HepG2 (cell line): Measurements from ENCODE around the gene DENND4C. TPM values are rescaled to one million over a fixed set of nuclear protein-coding genes. Genes with fewer than 3 reads are reported as not detected.
A peak's percentile ranks its signal among the peaks of the same experiment; 100 is the strongest.

ENCODE experiments used
- CBFB ChIP-seq: sonication (generic); formaldehyde crosslinking; IDR thresholded peaks from 2 replicates; pipeline ENCODE4 v1.4.0; 2020; ENCODE audit warnings: missing genetic modification reagents
- ELF1 ChIP-seq: sonication (generic); formaldehyde crosslinking; IDR thresholded peaks from 2 replicates; pipeline ENCODE4 v1.4.0; 2020; ENCODE audit warnings: missing genetic modification reagents
- FIP1L1 ChIP-seq: fragments of 200-400 bp; formaldehyde crosslinking; IDR thresholded peaks from 2 replicates; pipeline ENCODE4 v1.6.1; 2018; ENCODE audit warnings: low read depth, mild to moderate bottlenecking, low read length, moderate library complexity, borderline replicate concordance; ENCODE audit not compliant: insufficient read depth
- FOXJ3 ChIP-seq: sonication (generic); formaldehyde crosslinking; IDR thresholded peaks from 2 replicates; pipeline ENCODE4 v1.4.0; 2020; ENCODE audit warnings: missing genetic modification reagents, mild to moderate bottlenecking, borderline replicate concordance
- FOXK2 ChIP-seq: fragments of 450-650 bp; IDR thresholded peaks from 2 replicates; pipeline ENCODE4 v1.6.1; 2016
- GATAD2A ChIP-seq: IDR thresholded peaks from 2 replicates; pipeline ENCODE4 v1.6.1; 2016
- KAT7 ChIP-seq: IDR thresholded peaks from 2 replicates; pipeline ENCODE4 v1.6.1; 2018; ENCODE audit warnings: borderline replicate concordance, missing compliant biosample characterization
- MIXL1 ChIP-seq: IDR thresholded peaks from 2 replicates; pipeline ENCODE4 v1.6.1; 2016
- NCOA5 ChIP-seq: sonication (generic); formaldehyde crosslinking; IDR thresholded peaks from 2 replicates; pipeline ENCODE4 v1.4.0; 2020; ENCODE audit warnings: missing genetic modification reagents
- NR2F1 ChIP-seq, 2 experiments: fragments of 450-650 bp in 1 of 2; formaldehyde crosslinking in 1 of 2; IDR thresholded peaks; 2 replicates each; pipeline versions ENCODE4 v1.5.0 to v1.6.1; 2016 to 2020; ENCODE audit warnings: mild to moderate bottlenecking in 1 of 2, missing compliant biosample characterization in 1 of 2, missing genetic modification reagents in 1 of 2, moderate library complexity in 1 of 2
- PHF20 ChIP-seq: sonication (generic); formaldehyde crosslinking; IDR thresholded peaks from 2 replicates; pipeline ENCODE4 v1.5.0; 2020; ENCODE audit warnings: mild to moderate bottlenecking, missing genetic modification reagents
- RAD21 ChIP-seq: fragments of 450-650 bp; formaldehyde crosslinking; IDR thresholded peaks from 2 replicates; pipeline ENCODE4 v1.5.0; 2020; ENCODE audit warnings: mild to moderate bottlenecking
- SAP130 ChIP-seq: IDR thresholded peaks from 2 replicates; pipeline ENCODE4 v1.6.1; 2016; ENCODE audit warnings: low read depth
- SMAD3 ChIP-seq: sonication (generic); formaldehyde crosslinking; IDR thresholded peaks from 2 replicates; pipeline ENCODE4 v1.4.0; 2020; ENCODE audit warnings: missing genetic modification reagents
- ZNF264 ChIP-seq: sonication (generic); formaldehyde crosslinking; IDR thresholded peaks from 2 replicates; pipeline ENCODE4 v1.4.0; 2020; ENCODE audit warnings: missing genetic modification reagents
- ZNF326 ChIP-seq: sonication (generic); formaldehyde crosslinking; IDR thresholded peaks from 2 replicates; pipeline ENCODE4 v1.4.0; 2020; ENCODE audit warnings: missing genetic modification reagents, borderline replicate concordance
- ZNF446 ChIP-seq: sonication (generic); formaldehyde crosslinking; IDR thresholded peaks from 2 replicates; pipeline ENCODE4 v1.5.0; 2020; ENCODE audit warnings: mild to moderate bottlenecking, missing genetic modification reagents
- ZNF484 ChIP-seq: sonication (generic); formaldehyde crosslinking; IDR thresholded peaks from 2 replicates; pipeline ENCODE4 v1.5.1; 2020; ENCODE audit warnings: mild to moderate bottlenecking, low read depth, missing genetic modification reagents, borderline replicate concordance
- ZNF562 ChIP-seq: sonication (generic); formaldehyde crosslinking; IDR thresholded peaks from 2 replicates; pipeline ENCODE4 v1.8.0; 2022; ENCODE audit warnings: missing genetic modification reagents, borderline replicate concordance
- ZNF709 ChIP-seq: sonication (generic); formaldehyde crosslinking; IDR thresholded peaks from 2 replicates; pipeline ENCODE4 v1.5.0; 2020; ENCODE audit warnings: mild to moderate bottlenecking, missing genetic modification reagents
- ZNF761 ChIP-seq: sonication (generic); formaldehyde crosslinking; conservative IDR thresholded peaks from 2 replicates; pipeline ENCODE4 v1.4.0; 2020; ENCODE audit warnings: mild to moderate bottlenecking, missing genetic modification reagents
- ZSCAN25 ChIP-seq: sonication (generic); formaldehyde crosslinking; IDR thresholded peaks from 2 replicates; pipeline ENCODE4 v1.8.0; 2022; ENCODE audit warnings: mild to moderate bottlenecking, missing genetic modification reagents
- polyA plus RNA-seq, 8 experiments: library from polyadenylated mRNA; depleted of rRNA in 3 of 8; stranded (reverse) in 7 of 8; unstranded in 1 of 8; fragments of >200 nt; fragmentation: Illumina TruSeq in 4 of 8; extraction: Trizol in 4 of 8; gene quantifications; 2 replicates each; pipeline versions ENCODE4 v1.2.1 to v1.2.3, GENCODE V29; 2011 to 2016; ENCODE audit warnings: low read depth in 4 of 8, missing spikeins in 1 of 8, mixed read lengths in 1 of 8; ENCODE audit not compliant: insufficient read depth in 1 of 8
- total RNA-seq, 5 experiments: library from RNA; depleted of rRNA; stranded (reverse); fragments of >200 nt; fragmentation: Illumina TruSeq; extraction: Trizol; gene quantifications; 2 replicates each; pipeline ENCODE4 v1.2.3, GENCODE V29; 2016; ENCODE audit warnings: low read depth in 1 of 5
- TF ChIP-seq, protein P1 (sequence below): sonication (generic); formaldehyde crosslinking; IDR thresholded peaks from 2 replicates; pipeline ENCODE4 v1.4.0; 2020; ENCODE audit warnings: missing genetic modification reagents
- TF ChIP-seq, protein P2 (sequence below): sonication (generic); formaldehyde crosslinking; IDR thresholded peaks from 2 replicates; pipeline ENCODE4 v1.4.0; 2020; ENCODE audit warnings: missing genetic modification reagents
- TF ChIP-seq, protein P3 (sequence below): sonication (generic); formaldehyde crosslinking; IDR thresholded peaks from 2 replicates; pipeline ENCODE4 v1.4.0; 2020; ENCODE audit warnings: missing genetic modification reagents, borderline replicate concordance
- TF ChIP-seq, protein P4 (sequence below): fragments of 450-650 bp; IDR thresholded peaks from 2 replicates; pipeline ENCODE4 v1.6.1; 2017

The DENND4C gene
- total and polyA plus RNA-seq, 2 of the 13 experiments (the other 11 are each of a cell fraction or from before 2014, with no cell fraction given), result 19.1 to 27.2 TPM

DNA sequence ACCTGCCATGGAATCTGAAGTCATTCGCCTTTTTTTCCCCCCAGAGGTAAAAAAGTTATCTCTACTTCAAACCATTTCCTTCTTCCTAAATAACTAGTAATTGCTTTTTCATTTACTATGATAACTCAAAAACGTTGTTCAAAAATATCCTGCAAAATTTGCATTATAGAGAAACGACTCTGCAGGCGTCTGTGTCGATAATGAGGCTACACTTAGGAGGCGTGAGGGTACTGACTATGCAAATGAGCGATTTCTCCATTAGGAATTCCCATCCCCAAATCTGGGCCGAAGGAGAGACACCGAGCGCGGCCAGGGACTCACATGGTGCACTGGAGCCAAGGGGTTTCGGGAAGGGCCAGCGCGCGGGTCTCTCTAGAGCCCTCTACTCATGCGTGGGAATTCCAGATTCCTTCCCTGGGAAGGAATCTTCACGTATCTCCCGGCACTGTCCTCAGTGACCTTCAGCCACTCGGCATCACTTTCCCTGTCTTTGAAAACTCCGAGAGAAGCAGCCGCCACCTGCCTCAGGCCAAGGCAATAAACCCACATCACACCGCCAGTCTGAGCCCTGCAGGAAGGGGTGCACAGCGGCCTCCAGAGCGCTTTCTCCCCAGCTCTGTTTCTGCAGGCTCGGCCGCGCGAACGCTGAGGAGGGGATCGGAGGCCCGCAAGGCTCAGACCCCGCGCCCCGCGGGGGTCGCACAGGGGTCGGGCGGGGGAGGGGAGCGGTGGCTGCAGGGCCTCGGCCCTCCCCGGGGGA lies 718 bp upstream of the DENND4C start (continued):
- TF ChIP-seq ZSCAN25, result peak; percentile 60
- no peak for TF ChIP-seq ELF1
- no peak for TF ChIP-seq ZNF446 (CRISPR knock-in tag)
- TF ChIP-seq NCOA5, result no peak
- TF ChIP-seq ZNF326 (CRISPR knock-in tag), result no peak
- TF ChIP-seq, protein P1, sequence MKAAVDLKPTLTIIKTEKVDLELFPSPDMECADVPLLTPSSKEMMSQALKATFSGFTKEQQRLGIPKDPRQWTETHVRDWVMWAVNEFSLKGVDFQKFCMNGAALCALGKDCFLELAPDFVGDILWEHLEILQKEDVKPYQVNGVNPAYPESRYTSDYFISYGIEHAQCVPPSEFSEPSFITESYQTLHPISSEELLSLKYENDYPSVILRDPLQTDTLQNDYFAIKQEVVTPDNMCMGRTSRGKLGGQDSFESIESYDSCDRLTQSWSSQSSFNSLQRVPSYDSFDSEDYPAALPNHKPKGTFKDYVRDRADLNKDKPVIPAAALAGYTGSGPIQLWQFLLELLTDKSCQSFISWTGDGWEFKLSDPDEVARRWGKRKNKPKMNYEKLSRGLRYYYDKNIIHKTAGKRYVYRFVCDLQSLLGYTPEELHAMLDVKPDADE (CRISPR knock-in tag), result no peak
- TF ChIP-seq ZNF264 (CRISPR knock-in tag), result no peak
- TF ChIP-seq SMAD3, result peak; percentile 58; the same call in 1 of the 2 replicates
- TF ChIP-seq NR2F1 (CRISPR knock-in tag; IDR thresholded peaks at IDR 0.05), result peak; percentile 36 to 43; a peak in 1 of 4 replicates
- TF ChIP-seq FOXJ3 (CRISPR knock-in tag), result no peak; the same call in 1 of the 2 replicates
- no peak for TF ChIP-seq FOXK2
- TF ChIP-seq GATAD2A (CRISPR knock-in tag), result peak; percentile 20; the same call in 1 of the 2 replicates
- TF ChIP-seq ZNF761 (CRISPR knock-in tag), result no peak
- TF ChIP-seq FIP1L1, result no peak
- TF ChIP-seq MIXL1 (CRISPR knock-in tag), result no peak
- no peak for TF ChIP-seq ZNF709 (CRISPR knock-in tag)
- TF ChIP-seq ZNF484 (CRISPR knock-in tag), result no peak
- TF ChIP-seq ZNF562 (CRISPR knock-in tag), result no peak
- TF ChIP-seq, protein P2, sequence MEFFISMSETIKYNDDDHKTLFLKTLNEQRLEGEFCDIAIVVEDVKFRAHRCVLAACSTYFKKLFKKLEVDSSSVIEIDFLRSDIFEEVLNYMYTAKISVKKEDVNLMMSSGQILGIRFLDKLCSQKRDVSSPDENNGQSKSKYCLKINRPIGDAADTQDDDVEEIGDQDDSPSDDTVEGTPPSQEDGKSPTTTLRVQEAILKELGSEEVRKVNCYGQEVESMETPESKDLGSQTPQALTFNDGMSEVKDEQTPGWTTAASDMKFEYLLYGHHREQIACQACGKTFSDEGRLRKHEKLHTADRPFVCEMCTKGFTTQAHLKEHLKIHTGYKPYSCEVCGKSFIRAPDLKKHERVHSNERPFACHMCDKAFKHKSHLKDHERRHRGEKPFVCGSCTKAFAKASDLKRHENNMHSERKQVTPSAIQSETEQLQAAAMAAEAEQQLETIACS, result no peak
- TF ChIP-seq CBFB (CRISPR knock-in tag), result no peak
- TF ChIP-seq RAD21 (CRISPR knock-in tag), result peak; percentile 34
- TF ChIP-seq KAT7 (CRISPR knock-in tag), result no peak; the same call in 1 of the 2 replicates
- TF ChIP-seq, protein P3, sequence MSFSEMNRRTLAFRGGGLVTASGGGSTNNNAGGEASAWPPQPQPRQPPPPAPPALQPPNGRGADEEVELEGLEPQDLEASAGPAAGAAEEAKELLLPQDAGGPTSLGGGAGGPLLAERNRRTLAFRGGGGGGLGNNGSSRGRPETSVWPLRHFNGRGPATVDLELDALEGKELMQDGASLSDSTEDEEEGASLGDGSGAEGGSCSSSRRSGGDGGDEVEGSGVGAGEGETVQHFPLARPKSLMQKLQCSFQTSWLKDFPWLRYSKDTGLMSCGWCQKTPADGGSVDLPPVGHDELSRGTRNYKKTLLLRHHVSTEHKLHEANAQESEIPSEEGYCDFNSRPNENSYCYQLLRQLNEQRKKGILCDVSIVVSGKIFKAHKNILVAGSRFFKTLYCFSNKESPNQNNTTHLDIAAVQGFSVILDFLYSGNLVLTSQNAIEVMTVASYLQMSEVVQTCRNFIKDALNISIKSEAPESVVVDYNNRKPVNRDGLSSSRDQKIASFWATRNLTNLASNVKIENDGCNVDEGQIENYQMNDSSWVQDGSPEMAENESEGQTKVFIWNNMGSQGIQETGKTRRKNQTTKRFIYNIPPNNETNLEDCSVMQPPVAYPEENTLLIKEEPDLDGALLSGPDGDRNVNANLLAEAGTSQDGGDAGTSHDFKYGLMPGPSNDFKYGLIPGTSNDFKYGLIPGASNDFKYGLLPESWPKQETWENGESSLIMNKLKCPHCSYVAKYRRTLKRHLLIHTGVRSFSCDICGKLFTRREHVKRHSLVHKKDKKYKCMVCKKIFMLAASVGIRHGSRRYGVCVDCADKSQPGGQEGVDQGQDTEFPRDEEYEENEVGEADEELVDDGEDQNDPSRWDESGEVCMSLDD (CRISPR knock-in tag), result no peak
- TF ChIP-seq PHF20 (CRISPR knock-in tag), result peak; percentile 10; the same call in 1 of the 2 replicates
- TF ChIP-seq, protein P4, sequence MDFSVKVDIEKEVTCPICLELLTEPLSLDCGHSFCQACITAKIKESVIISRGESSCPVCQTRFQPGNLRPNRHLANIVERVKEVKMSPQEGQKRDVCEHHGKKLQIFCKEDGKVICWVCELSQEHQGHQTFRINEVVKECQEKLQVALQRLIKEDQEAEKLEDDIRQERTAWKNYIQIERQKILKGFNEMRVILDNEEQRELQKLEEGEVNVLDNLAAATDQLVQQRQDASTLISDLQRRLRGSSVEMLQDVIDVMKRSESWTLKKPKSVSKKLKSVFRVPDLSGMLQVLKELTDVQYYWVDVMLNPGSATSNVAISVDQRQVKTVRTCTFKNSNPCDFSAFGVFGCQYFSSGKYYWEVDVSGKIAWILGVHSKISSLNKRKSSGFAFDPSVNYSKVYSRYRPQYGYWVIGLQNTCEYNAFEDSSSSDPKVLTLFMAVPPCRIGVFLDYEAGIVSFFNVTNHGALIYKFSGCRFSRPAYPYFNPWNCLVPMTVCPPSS, result no peak
- peak; percentile 48 for TF ChIP-seq SAP130 (CRISPR knock-in tag)
